Fibroblast of lung (primary cell): ENCODE results near the gene TACC2.

Experiments used
- EZH2 ChIP-seq: IDR thresholded peaks from 2 replicates; pipeline ENCODE4 v1.5.1; 2012; ENCODE audit warnings: low read length, control low read depth, mild to moderate bottlenecking; ENCODE audit errors: missing control alignments
- TF ChIP-seq, protein P1 (sequence below), 2 donors: IDR thresholded peaks in 1 of 2; conservative IDR thresholded peaks in 1 of 2; 1 replicate in 1 of 2; 2 replicates in 1 of 2; pipeline ENCODE4 v1.5.1; 2011 to 2012; ENCODE audit warnings: low read length in 2 of 2, control low read depth in 1 of 2, inconsistent platforms in 1 of 2, low read depth in 1 of 2, mild to moderate bottlenecking in 1 of 2

- TF ChIP-seq, protein P1, sequence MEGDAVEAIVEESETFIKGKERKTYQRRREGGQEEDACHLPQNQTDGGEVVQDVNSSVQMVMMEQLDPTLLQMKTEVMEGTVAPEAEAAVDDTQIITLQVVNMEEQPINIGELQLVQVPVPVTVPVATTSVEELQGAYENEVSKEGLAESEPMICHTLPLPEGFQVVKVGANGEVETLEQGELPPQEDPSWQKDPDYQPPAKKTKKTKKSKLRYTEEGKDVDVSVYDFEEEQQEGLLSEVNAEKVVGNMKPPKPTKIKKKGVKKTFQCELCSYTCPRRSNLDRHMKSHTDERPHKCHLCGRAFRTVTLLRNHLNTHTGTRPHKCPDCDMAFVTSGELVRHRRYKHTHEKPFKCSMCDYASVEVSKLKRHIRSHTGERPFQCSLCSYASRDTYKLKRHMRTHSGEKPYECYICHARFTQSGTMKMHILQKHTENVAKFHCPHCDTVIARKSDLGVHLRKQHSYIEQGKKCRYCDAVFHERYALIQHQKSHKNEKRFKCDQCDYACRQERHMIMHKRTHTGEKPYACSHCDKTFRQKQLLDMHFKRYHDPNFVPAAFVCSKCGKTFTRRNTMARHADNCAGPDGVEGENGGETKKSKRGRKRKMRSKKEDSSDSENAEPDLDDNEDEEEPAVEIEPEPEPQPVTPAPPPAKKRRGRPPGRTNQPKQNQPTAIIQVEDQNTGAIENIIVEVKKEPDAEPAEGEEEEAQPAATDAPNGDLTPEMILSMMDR (conservative IDR thresholded peaks at IDR 0.05 in 1 of 2, IDR thresholded peaks at IDR 0.05 in 1 of 2; ENCODE audit: low read depth in 1 of 2, low read length in 2 of 2): no peak
- TF ChIP-seq EZH2: no peak
Measured at GRCh38 chr10:122281018-122281626, 292.2 kb downstream of the TACC2 start.
